HCT116 (cell line): ENCODE data around the gene ASB7. TPM values are rescaled to one million over a fixed set of nuclear protein-coding genes. Genes with fewer than 3 reads are reported as not detected.

Source experiments
- ATAC-seq: fragments of 200-7000 bp; cut with Tn5 transposase; 2 replicates; pipeline ENCODE4 v1.9.1; 2020; ENCODE audit warnings: mild to moderate bottlenecking, moderate library complexity
- BruUV-seq: library from RNA; stranded (reverse); fragments of 400-500 nt; replicated peaks from 2 replicates; lab custom pipeline; 2021; lab: Mats Ljungman, UMichigan
- CTCF ChIA-PET: fragments of 300-600 bp; sonication (Branson Sonifier 250); formaldehyde crosslinking; loops from one replicate; lab custom pipeline; 2021; ENCODE audit warnings: antibody characterized with exemption; lab: Charles Lee
- POLR2A ChIA-PET: fragments of 300-600, 350-600 bp; sonication (Branson Sonifier 250); formaldehyde crosslinking; loops from one replicate; lab custom pipeline; 2021; ENCODE audit warnings: antibody characterized with exemption; lab: Charles Lee
- RAD21 ChIA-PET, 2 experiments: fragments of 300-600 bp; sonication (Branson Sonifier 250); formaldehyde crosslinking; loops; one replicate each; lab custom pipeline; 2023; ENCODE audit warnings: low total read pairs in 2 of 2; ENCODE audit not compliant: uncharacterized antibody in 2 of 2, unreplicated experiment in 2 of 2, low non-redundant PET in 1 of 2; lab: Charles Lee
- DNase-seq: peaks from one replicate; pipeline ENCODE4 v3.0.0-alpha.2; 2010; ENCODE audit warnings: low read depth, low spot score
- H2AFZ ChIP-seq: fragments of 200-600 bp; shearing (Covaris generic), sonication (generic); 2 replicates; pipeline ENCODE4 v1.6.1; 2017; ENCODE audit warnings: low read depth, mixed run types, mixed read lengths, antibody characterized with exemption, low read length; ENCODE audit not compliant: poor library complexity, severe bottlenecking
- H3K27ac ChIP-seq: 2 replicates; pipeline ENCODE4 v1.5.1; 2012; ENCODE audit warnings: low read depth, low read length
- H3K27me3 ChIP-seq: fragments of 200-600 bp; sonication (generic); 2 replicates; pipeline ENCODE4 v1.6.1; 2016; ENCODE audit warnings: mixed run types, low read length, mixed read lengths; ENCODE audit not compliant: insufficient read depth
- H3K36me3 ChIP-seq, 2 experiments: fragments of 200-500 bp in 1 of 2; fragments of 200-600 bp in 1 of 2; sonication (Bioruptor generic) in 1 of 2; sonication (generic) in 1 of 2; 2 replicates each; pipeline versions ENCODE4 v1.5.1 to v1.6.1; 2014 to 2016; ENCODE audit warnings: low read length in 2 of 2, inconsistent platforms in 1 of 2, mixed read lengths in 1 of 2, mixed run types in 1 of 2; ENCODE audit not compliant: insufficient read depth in 2 of 2, control insufficient read depth in 1 of 2
- H3K4me1 ChIP-seq, 2 experiments: fragments of 200-600 bp in 1 of 2; sonication (generic) in 1 of 2; 2 replicates each; pipeline versions ENCODE4 v1.5.1 to v1.6.1; 2012 to 2017; ENCODE audit warnings: low read length in 2 of 2, inconsistent platforms in 1 of 2, mild to moderate bottlenecking in 1 of 2, mixed read lengths in 1 of 2, mixed run types in 1 of 2, moderate library complexity in 1 of 2; ENCODE audit not compliant: insufficient read depth in 2 of 2, control insufficient read depth in 1 of 2
- H3K4me2 ChIP-seq: fragments of 200-600 bp; sonication (generic); 2 replicates; pipeline ENCODE4 v1.6.1; 2017; ENCODE audit warnings: mixed run types, low read length, mixed read lengths
- H3K4me3 ChIP-seq, 2 experiments: fragments of 200-600 bp in 1 of 2; sonication (generic) in 1 of 2; replicated peaks in 1 of 2; 2 replicates each; pipeline ENCODE4 v1.5.1; 2011 to 2016; ENCODE audit warnings: low read length in 2 of 2, control low read depth in 1 of 2, low read depth in 1 of 2, mild to moderate bottlenecking in 1 of 2, mixed read lengths in 1 of 2, mixed run types in 1 of 2
- H3K79me2 ChIP-seq: fragments of 200-600 bp; sonication (generic); 2 replicates; pipeline ENCODE4 v1.6.1; 2017; ENCODE audit warnings: mild to moderate bottlenecking, mixed run types, low read length, moderate library complexity, mixed read lengths; ENCODE audit not compliant: insufficient read depth
- H3K9ac ChIP-seq: fragments of 200-600 bp; sonication (generic); 2 replicates; pipeline ENCODE4 v1.6.1; 2016; ENCODE audit warnings: low read length, mixed read lengths
- H3K9me2 ChIP-seq: fragments of 200-600 bp; sonication (generic), shearing (Covaris generic); 2 replicates; pipeline ENCODE4 v1.6.1; 2017; ENCODE audit warnings: mixed run types, mild to moderate bottlenecking, moderate library complexity; ENCODE audit not compliant: insufficient read depth
- H3K9me3 ChIP-seq, 2 experiments: fragments of 200-500 bp in 1 of 2; fragments of 200-600 bp in 1 of 2; sonication (Bioruptor generic) in 1 of 2; sonication (generic) in 1 of 2; 2 replicates each; pipeline ENCODE4 v1.6.1; 2014 to 2017; ENCODE audit warnings: low read length in 2 of 2, mixed read lengths in 2 of 2, inconsistent platforms in 1 of 2, low read depth in 1 of 2, mild to moderate bottlenecking in 1 of 2, mixed run types in 1 of 2, moderate library complexity in 1 of 2; ENCODE audit not compliant: control insufficient read depth in 1 of 2, insufficient read depth in 1 of 2
- H4K20me1 ChIP-seq: fragments of 200-600 bp; sonication (generic), shearing (Covaris generic); 2 replicates; pipeline ENCODE4 v1.6.1; 2017; ENCODE audit warnings: mixed run types, mild to moderate bottlenecking, moderate library complexity; ENCODE audit not compliant: insufficient read depth
- CBX3 ChIP-seq: IDR thresholded peaks from 2 replicates; pipeline ENCODE4 v1.6.1; 2012; ENCODE audit warnings: low read depth
- CEBPB ChIP-seq: IDR thresholded peaks from 2 replicates; pipeline ENCODE4 v1.6.1; 2012; ENCODE audit warnings: low read depth
- CTCF ChIP-seq, 3 experiments: fragments of 200-600 bp in 1 of 3; sonication (generic) in 1 of 3; IDR thresholded peaks in 2 of 3; conservative IDR thresholded peaks in 1 of 3; 2 replicates each; pipeline ENCODE4 v1.5.1; 2012 to 2017; ENCODE audit warnings: low read depth in 2 of 3, low read length in 2 of 3, antibody characterized with exemption in 1 of 3, borderline replicate concordance in 1 of 3, control low read depth in 1 of 3, mild to moderate bottlenecking in 1 of 3, mixed read lengths in 1 of 3, mixed run types in 1 of 3, moderate library complexity in 1 of 3; ENCODE audit not compliant: insufficient read depth in 1 of 3
- EGR1 ChIP-seq: IDR thresholded peaks from 2 replicates; pipeline ENCODE4 v1.6.1; 2012; ENCODE audit warnings: low read depth
- EZH2 ChIP-seq: fragments of 200-600 bp; sonication (generic); IDR thresholded peaks from 2 replicates; pipeline ENCODE4 v1.6.1; 2017; ENCODE audit warnings: antibody characterized with exemption, mixed run types
- POLR2AphosphoS5 ChIP-seq: IDR thresholded peaks from 2 replicates; pipeline ENCODE4 v1.6.1; 2011; ENCODE audit warnings: mild to moderate bottlenecking, low read depth, low read length, moderate library complexity
- RAD21 ChIP-seq: IDR thresholded peaks from 2 replicates; pipeline ENCODE4 v1.6.1; 2012; ENCODE audit warnings: low read depth, mild to moderate bottlenecking
- SIN3A ChIP-seq: IDR thresholded peaks from 2 replicates; pipeline ENCODE4 v1.6.1; 2012; ENCODE audit warnings: low read depth
- SP1 ChIP-seq: IDR thresholded peaks from 2 replicates; pipeline ENCODE4 v1.6.1; 2012; ENCODE audit warnings: low read depth
- SRF ChIP-seq: IDR thresholded peaks from 2 replicates; pipeline ENCODE4 v1.6.1; 2012; ENCODE audit warnings: low read depth
- YY1 ChIP-seq: IDR thresholded peaks from 2 replicates; pipeline ENCODE4 v1.6.1; 2011; ENCODE audit warnings: low read length, low read depth, moderate library complexity, mild to moderate bottlenecking; ENCODE audit not compliant: insufficient replicate concordance; ENCODE audit errors: extremely low read depth
- intact Hi-C: fragments of 100-400 bp; cut with micrococcal nuclease; formaldehyde crosslinking; loops from 2 replicates; pipeline ENCODE4 v1.10.0; 2022
- total RNA-seq: library from RNA; stranded (reverse); gene quantifications from one replicate; pipeline ENCODE4 v1.2.1, GENCODE V29; 2021; ENCODE audit not compliant: unreplicated experiment

Gene ASB7
- total RNA-seq, 1 experiment from 2014 or later: 16.6 TPM

DNA sequence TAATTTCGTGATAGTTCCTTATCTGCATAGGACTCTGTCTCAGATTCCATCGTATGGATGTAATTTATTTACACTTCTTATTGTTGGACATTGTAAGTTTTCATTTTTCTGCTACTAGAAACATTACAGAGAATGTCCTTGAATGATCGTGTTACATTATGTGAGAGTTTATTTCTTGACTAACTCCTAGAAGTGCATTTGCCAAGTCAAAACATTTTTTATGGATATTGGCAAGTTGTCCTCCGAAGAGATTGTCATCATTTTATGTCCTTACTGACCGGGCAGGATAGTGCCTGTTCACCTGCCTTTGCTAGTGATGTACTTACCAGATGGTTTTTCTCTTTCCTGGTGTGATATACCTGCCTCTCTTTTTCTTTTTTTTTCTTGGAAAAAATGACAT lies 13.4 kb downstream of the ASB7 start:
- Histone ChIP-seq H4K20me1 (no peaks in the 10 kb centered on the region), H3K4me3 (no peak overlapping the region), H3K36me3 (peaks cover 0 to 19% of the 10 kb centered on the region in 2 experiments; a peak in 3 of 4 replicates), H3K4me1 (no peaks in the 10 kb centered on the region), H3K9me3 (no peaks in the 10 kb centered on the region), H3K27ac (no peak overlapping the region), H3K4me2 (no peak overlapping the region), H3K79me2 (peaks cover 3% of the 10 kb centered on the region; the same call in 1 of the 2 replicates), H2AFZ (no peak overlapping the region), H3K9ac (no peak overlapping the region), H3K9me2 (no peaks in the 10 kb centered on the region), H3K27me3 (no peaks in the 10 kb centered on the region)
- no TSS peak for BruUV-seq
- DNase-seq (no peak), ATAC-seq (no peak)
- TF ChIP-seq CTCF (IDR thresholded peaks at IDR 0.05 in 2 of 3, conservative IDR thresholded peaks at IDR 0.05 in 1 of 3; ENCODE audit: borderline replicate concordance in 1 of 3, insufficient read depth in 1 of 3, low read depth in 2 of 3, low read length in 2 of 3) (no peak), EGR1 (no peak), CEBPB (no peak), POLR2AphosphoS5 (no peak), YY1 (no peak), SIN3A (no peak), CBX3 (no peak), SRF (no peak), EZH2 (no peak), RAD21 (no peak), SP1 (no peak)
- ChIA-PET CTCF (no interaction called here), POLR2A (no interaction called here), RAD21 (no interaction called here)
- intact Hi-C loops: no loop called here
